ENCODE results near the gene ALG12.
A peak's percentile ranks its signal among the peaks of the same experiment; 100 is the strongest.

ALG12 gene

DNA sequence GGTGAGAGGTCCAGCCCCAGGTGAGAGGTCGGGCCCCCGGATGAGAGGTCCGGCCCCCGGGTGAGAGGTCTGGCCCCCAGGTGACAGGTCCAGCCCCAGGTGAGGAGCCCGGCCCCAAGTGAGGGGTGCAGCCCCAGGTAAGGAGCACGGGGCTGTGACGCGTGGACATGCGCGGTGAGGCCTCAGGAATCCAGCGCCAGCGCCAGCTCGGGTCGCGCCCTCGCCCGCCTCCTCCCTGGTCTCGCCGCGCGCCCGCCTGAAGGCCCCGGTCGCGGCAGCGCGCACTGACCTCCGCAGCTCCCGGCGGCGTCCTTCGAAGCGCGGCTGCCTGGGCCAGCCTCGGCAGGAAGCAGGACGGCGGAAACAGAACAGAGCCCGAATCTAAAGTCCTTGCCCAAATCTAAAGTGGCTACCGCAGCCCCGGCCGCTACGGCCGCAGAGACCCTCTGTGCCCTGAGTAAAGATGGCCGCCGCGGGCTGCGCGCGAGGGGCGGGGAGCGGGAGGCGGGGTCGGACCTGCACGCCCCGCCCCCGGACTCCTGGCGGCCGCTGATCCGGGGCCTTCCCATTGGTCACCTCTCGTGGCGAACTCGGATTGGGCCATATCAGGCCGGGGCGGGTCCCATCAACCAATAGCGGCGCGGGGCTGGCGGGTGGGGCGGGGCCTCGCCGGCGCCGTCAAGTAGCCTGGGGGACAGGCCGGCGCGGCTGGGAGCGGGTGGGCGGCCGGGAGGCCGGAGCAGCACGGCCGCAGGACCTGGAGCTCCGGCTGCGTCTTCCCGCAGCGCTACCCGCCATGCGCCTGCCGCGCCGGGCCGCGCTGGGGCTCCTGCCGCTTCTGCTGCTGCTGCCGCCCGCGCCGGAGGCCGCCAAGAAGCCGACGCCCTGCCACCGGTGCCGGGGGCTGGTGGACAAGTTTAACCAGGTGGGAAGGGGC is at the start of gene ALG12, which contains the start of gene CRELD2:
Gene ALG12, minus strand, starts transcription at position 465 of the 937 bp plus-strand sequence. CDS start 4,673 bp downstream, outside the sequence.
Gene CRELD2, plus strand, starts transcription at position 661 of the 937 bp plus-strand sequence. Its CDS starts 136 bp downstream, at position 797.
- DNase-seq: peak; percentile 96

- DNase-seq: no peak
These were observed 49.5 kb upstream of the ALG12 start for GRCh38 chr22:49967706-49968208.

- DNase-seq: peak; percentile 28
These were observed 48.8 kb upstream of the ALG12 start for GRCh38 chr22:49966774-49967705.

DNA sequence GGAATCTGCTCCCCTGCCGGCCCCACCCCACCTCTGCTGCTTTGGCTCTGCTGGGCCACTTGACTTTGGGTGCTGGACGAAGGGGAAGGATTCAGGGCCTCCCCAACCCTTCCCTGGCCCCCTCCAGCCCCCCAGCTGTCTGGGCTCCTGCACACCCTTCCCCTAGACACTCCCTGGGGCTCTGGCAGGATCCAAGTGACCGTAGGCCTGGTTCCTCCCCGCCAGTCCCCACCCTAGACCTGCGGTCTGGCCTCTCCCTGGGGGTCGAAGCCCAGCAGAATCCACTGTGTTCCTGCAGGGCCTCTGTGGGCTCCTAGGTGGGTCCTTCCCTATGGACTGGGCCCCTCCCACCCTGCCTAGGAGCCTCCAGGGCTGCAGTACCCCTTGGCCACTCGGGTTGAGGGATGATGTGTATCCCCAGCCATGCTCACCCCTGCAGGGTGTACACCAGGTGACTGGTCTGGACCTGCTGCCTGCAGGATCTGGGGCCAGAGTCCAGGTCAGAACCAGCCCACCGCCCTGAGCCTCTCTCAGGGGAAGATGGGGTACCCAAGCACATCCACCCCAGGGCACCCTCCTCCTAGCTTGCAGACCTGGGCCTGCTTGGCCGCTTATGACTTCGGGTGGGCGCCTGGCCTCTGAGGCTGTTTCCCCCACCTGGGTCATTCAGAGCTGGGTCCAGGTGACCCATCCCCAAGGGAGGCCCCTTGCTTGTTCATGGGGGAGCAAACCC is 48.0 kb upstream of the ALG12 start:
- peak; percentile 22 for DNase-seq

DNA sequence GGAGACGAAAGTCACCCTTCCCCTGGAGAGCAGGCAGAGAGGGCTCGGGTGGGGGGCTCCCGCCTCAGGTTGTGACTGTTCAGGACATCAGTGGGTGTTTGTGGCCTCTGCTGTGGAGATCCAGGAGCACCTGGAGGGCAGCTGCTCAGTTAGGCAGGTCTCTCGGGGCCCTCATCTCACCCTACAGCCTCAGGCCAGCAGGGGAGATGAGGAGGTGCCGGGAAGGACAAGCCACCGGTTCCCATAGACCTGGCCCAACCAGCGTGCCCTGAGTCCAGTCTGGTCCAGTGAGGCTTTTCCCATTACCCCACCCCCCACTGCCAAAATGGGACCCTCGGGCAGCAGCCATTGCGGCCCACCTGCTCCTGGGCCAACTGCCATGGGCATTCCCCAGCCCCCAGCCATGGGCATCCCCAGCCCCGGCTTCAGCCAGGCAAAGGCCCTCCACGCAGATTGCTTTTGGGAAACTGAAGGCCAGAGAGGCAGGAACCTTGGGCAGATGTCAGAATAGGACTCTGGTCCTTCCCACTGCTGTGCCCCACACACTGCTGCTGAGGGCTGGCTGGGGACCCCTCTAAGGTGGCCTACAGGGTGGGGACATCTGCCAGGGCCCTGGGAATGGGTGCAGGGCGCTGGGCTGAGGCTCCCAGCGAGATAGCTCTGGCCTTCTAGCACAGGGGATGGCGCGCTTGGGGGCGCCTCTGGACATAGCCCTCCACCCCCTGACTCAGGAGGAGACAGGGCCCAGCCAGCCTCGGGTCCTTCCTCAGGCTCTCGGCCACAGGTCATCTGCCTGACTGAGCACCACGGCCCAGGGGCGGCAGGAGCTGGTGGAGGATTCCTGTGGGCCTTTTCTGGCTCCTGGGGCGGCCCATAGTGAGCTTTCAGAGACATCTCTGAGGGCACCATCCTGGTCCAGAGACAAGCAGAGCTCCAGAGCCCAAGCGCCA is 47.1 kb upstream of the ALG12 start:
- DNase-seq: peak; percentile 33

GRCh38 chr22:49964136-49965090 is 46.2 kb upstream of the ALG12 start:
- peak; percentile 26 for DNase-seq

DNA sequence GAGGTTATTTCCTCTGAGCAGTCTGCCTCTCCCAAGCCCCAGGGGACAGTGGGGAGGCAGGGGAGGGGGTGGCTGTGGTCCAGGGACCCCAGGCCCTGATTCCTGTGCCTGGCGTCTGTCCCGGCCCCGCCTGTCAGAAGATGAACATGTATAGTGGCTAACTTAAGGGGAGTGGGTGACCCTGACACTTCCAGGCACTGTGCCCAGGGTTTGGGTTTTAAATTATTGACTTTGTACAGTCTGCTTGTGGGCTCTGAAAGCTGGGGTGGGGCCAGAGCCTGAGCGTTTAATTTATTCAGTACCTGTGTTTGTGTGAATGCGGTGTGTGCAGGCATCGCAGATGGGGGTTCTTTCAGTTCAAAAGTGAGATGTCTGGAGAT is 45.4 kb upstream of the ALG12 start:
- no peak for DNase-seq

- DNase-seq: peak; percentile 29
These were observed 44.8 kb upstream of the ALG12 start for GRCh38 chr22:49962751-49963646.

GRCh38 chr22:49962012-49962750 is 43.9 kb upstream of the ALG12 start:
- peak; percentile 88 for DNase-seq

DNA sequence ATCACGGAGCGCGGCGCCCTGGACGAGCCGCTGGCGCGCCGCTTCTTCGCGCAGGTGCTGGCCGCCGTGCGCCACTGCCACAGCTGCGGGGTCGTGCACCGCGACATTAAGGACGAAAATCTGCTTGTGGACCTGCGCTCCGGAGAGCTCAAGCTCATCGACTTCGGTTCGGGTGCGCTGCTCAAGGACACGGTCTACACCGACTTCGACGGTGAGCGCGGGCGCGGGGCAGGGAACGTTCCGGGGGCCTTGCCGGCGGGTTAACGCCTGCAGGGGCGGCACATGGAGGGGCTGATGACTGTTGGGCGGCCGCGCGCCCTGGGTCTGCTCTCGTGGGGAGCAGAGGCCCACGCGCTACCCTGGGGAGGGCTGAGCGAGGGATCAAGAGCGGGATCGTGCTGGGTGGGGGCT is 43.4 kb upstream of the ALG12 start:
- no peak for DNase-seq

DNA sequence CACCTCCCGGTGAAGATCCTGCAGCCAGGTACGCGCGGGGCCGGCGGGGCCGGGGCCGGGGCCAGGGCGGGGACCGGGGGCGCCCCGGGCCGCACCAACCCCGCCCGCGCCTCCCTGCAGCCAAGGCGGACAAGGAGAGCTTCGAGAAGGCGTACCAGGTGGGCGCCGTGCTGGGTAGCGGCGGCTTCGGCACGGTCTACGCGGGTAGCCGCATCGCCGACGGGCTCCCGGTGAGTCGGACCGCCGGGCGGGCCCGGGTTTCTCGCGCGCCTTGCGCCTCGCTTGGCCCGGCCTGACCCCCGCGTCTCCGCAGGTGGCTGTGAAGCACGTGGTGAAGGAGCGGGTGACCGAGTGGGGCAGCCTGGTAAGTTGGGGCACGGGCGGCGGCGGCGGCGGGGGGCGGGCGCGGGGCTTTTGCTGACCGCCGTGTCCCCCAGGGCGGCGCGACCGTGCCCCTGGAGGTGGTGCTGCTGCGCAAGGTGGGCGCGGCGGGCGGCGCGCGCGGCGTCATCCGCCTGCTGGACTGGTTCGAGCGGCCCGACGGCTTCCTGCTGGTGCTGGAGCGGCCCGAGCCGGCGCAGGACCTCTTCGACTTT is 42.9 kb upstream of the ALG12 start:
- DNase-seq: peak; percentile 51

DNA sequence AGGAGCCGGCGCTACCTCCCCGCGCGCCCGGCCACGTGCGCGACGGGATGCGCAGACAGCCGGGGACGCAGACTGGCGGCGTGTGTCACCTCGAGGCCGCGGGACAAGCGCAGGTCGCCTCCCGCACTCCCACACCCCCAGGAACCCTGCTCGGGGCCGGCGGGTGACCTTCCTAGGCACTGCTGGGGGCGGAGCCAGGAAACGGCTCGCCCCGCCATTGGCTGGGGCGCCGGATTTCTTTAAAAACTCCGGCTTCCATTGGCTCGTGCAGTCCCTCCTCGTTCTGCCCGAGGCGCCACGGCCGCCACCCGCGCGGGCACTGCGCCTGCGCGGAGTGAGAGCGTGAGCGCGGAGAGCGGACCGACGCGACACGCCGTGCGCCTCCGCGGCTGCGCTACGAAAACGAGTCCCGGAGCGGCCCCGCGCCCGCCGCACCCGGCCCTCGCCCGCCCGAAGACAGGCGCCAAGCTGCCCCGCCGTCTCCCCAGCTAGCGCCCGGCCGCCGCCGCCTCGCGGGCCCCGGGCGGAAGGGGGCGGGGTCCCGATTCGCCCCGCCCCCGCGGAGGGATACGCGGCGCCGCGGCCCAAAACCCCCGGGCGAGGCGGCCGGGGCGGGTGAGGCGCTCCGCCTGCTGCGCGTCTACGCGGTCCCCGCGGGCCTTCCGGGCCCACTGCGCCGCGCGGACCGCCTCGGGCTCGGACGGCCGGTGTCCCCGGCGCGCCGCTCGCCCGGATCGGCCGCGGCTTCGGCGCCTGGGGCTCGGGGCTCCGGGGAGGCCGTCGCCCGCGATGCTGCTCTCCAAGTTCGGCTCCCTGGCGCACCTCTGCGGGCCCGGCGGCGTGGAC is 42.1 kb upstream of the ALG12 start, which contains the start of gene PIM3:
Gene PIM3, plus strand, starts transcription at position 614 of the 846 bp plus-strand sequence. Its CDS starts 176 bp downstream, at position 790.
- peak; percentile 91 for DNase-seq

DNA sequence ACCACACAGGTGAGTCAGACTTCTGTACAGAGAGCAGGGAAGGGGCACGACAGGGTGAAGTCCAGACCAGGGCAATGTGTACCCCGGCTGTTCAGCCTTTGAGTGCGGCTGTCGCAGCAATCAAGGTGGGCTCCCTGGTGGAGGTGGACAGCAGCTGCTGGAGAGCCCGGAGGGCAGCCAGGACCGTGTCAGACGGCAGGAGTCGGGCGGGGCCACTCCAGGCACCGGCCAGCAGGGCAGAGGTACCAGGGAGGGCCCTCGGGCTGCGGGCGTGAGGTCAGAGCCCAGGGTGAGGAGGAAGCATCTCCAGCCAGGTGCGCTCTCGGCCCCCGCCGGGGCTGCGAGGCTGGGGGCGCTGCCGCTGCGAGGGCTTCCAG is 41.5 kb upstream of the ALG12 start:
- DNase-seq: peak; percentile 45

- no peak for DNase-seq
These were observed 40.9 kb upstream of the ALG12 start for GRCh38 chr22:49958931-49959781.

DNA sequence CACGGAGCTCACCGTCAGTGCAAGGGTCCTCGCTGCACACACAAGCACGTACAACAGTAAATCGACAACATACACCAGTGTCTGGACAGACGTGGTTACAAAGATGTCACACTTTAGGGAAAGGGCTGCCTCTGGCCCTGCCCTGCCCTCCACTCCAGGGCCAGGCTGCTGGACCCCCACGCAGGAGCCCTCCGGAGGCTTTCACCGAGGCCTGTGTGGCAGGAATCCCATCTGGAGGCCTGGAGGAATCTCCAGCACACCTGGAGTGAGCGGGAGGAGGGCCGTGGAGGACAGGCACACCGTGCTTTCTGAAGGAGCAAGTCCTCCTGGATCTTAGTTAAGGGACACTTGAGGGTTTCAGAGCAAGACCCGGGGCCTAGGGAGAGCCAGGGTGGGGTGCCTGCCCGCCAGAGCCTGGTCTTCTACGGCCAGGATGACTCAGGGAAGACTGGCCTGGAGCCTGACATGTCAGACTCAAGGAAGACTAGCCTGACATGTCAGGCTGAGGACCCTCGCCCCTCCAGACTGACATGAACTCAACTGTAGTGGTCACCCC is 40.2 kb upstream of the ALG12 start:
- DNase-seq: no peak
